ENCODE measurements around the gene TSPAN7. TPM values are rescaled to one million over a fixed set of nuclear protein-coding genes. Genes with fewer than 3 reads are reported as not detected.

The TSPAN7 gene
- total and polyA plus RNA-seq, 9 of the 15 experiments (the other 6 are each of a cell fraction or from before 2014, with no cell fraction given) = 0.07 to 0.29 (median 0.12) TPM; not detected in 1

- TF ChIP-seq MGA (IDR thresholded peaks at IDR 0.05) (peak; percentile 59), SMAD4 (CRISPR knock-in tag; conservative IDR thresholded peaks at IDR 0.05) (peak; percentile 94), NCOA1 (IDR thresholded peaks at IDR 0.05; ENCODE audit: low read depth) (peak; percentile 92), NR4A1 (CRISPR knock-in tag; IDR thresholded peaks at IDR 0.05) (no peak), NR4A1 (tag; IDR thresholded peaks at IDR 0.05) (peak; percentile 91), ZNF589 (CRISPR knock-in tag; IDR thresholded peaks at IDR 0.05; ENCODE audit: low read depth) (peak; percentile 98), CBFA2T2 (conservative IDR thresholded peaks at IDR 0.05) (peak; percentile 99), DMBX1 (CRISPR knock-in tag; IDR thresholded peaks at IDR 0.05; ENCODE audit: borderline replicate concordance) (peak; percentile 95), ETS1 (conservative IDR thresholded peaks at IDR 0.05; ENCODE audit: control insufficient read depth, low read depth, low read length) (0 out of 2 replicates have a peak, but pooled peaks have one; percentile 20), ARID3A (IDR thresholded peaks at IDR 0.05; ENCODE audit: borderline replicate concordance, low read depth, low read length) (no peak; the same call in none of the 2 replicates), TAF9B (IDR thresholded peaks at IDR 0.05; ENCODE audit: partially characterized antibody) (peak; percentile 40), CHD4 (IDR thresholded peaks at IDR 0.05; ENCODE audit: insufficient read depth, insufficient replicate concordance, low read depth, low read length, poor library complexity, severe bottlenecking) (no peak), FOXM1 (IDR thresholded peaks at IDR 0.05; ENCODE audit: low read depth) (peak; percentile 99), FOXM1 (CRISPR knock-in tag; IDR thresholded peaks at IDR 0.05; ENCODE audit: low read depth) (no peak)
Observed at GRCh38 chrX:38652934-38653442, 91.6 kb downstream of the TSPAN7 start (continued).
